Osteocyte (in vitro differentiated cells): ENCODE results near the gene CHD5. TPM values are rescaled to one million over a fixed set of nuclear protein-coding genes. Genes with fewer than 3 reads are reported as not detected.

Source experiments
- DNase-seq: peaks from one replicate; pipeline ENCODE4 v3.0.0; 2021; ENCODE audit warnings: mixed read lengths; ENCODE audit not compliant: unreplicated experiment; ENCODE audit errors: extremely low spot score
- H3K27ac Mint-ChIP-seq: one replicate; pipeline ENCODE4 v1.8.0; 2021; ENCODE audit warnings: mild to moderate bottlenecking, mixed read lengths; ENCODE audit not compliant: unreplicated experiment
- H3K27me3 Mint-ChIP-seq: one replicate; pipeline ENCODE4 v1.8.0; 2021; ENCODE audit warnings: mixed read lengths; ENCODE audit not compliant: unreplicated experiment
- H3K36me3 Mint-ChIP-seq: one replicate; pipeline ENCODE4 v1.8.0; 2021; ENCODE audit warnings: mixed read lengths; ENCODE audit not compliant: unreplicated experiment
- H3K4me1 Mint-ChIP-seq: one replicate; pipeline ENCODE4 v1.8.0; 2021; ENCODE audit warnings: mixed read lengths; ENCODE audit not compliant: unreplicated experiment
- H3K4me3 Mint-ChIP-seq: one replicate; pipeline ENCODE4 v1.8.0; 2021; ENCODE audit warnings: mild to moderate bottlenecking, moderate library complexity, mixed read lengths; ENCODE audit not compliant: unreplicated experiment
- H3K9me3 Mint-ChIP-seq: one replicate; pipeline ENCODE4 v1.8.0; 2021; ENCODE audit warnings: mixed read lengths; ENCODE audit not compliant: unreplicated experiment
- total RNA-seq: library from RNA; stranded (reverse); gene quantifications from 2 replicates; pipeline ENCODE4 v1.2.1, GENCODE V29; 2021
- TF ChIP-seq, protein P1 (sequence below): fragments of 200-600 bp; sonication (generic); IDR thresholded peaks from 2 replicates; pipeline ENCODE4 v1.5.0; 2021; ENCODE audit warnings: antibody characterized with exemption, mild to moderate bottlenecking, moderate library complexity

The CHD5 gene
- total RNA-seq, 1 donor from 2014 or later = 0.43 TPM

DNA sequence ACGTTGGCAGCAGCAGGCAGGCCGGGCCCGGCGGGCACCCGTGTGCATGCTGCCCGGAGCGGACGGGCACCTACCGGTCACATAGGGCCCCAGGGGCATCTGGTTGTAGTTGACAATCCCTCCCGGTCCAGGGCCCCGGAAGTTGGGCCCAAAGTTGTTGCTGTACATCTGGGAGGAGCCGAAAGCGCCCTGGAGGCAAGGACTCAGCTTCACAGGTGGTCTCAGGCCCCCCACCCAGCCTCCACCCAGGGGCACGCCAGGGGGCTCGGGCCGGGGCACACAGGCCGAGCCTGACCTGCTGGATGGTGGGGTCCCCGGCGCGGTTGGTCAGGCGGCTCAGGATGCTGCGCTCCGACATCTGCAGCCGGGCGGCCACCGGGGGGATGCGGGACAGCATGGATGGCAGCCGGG lies 73.8 kb downstream of the CHD5 start:
- Mint-ChIP-seq H3K4me3 (no peak overlapping the region), H3K27ac (no peak overlapping the region), H3K9me3 (no peaks in the 10 kb centered on the region), H3K27me3 (no peaks in the 10 kb centered on the region), H3K4me1 (no peaks in the 10 kb centered on the region), H3K36me3 (no peaks in the 10 kb centered on the region)
- TF ChIP-seq, protein P1, sequence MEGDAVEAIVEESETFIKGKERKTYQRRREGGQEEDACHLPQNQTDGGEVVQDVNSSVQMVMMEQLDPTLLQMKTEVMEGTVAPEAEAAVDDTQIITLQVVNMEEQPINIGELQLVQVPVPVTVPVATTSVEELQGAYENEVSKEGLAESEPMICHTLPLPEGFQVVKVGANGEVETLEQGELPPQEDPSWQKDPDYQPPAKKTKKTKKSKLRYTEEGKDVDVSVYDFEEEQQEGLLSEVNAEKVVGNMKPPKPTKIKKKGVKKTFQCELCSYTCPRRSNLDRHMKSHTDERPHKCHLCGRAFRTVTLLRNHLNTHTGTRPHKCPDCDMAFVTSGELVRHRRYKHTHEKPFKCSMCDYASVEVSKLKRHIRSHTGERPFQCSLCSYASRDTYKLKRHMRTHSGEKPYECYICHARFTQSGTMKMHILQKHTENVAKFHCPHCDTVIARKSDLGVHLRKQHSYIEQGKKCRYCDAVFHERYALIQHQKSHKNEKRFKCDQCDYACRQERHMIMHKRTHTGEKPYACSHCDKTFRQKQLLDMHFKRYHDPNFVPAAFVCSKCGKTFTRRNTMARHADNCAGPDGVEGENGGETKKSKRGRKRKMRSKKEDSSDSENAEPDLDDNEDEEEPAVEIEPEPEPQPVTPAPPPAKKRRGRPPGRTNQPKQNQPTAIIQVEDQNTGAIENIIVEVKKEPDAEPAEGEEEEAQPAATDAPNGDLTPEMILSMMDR = no peak
- DNase-seq = no peak

DNA sequence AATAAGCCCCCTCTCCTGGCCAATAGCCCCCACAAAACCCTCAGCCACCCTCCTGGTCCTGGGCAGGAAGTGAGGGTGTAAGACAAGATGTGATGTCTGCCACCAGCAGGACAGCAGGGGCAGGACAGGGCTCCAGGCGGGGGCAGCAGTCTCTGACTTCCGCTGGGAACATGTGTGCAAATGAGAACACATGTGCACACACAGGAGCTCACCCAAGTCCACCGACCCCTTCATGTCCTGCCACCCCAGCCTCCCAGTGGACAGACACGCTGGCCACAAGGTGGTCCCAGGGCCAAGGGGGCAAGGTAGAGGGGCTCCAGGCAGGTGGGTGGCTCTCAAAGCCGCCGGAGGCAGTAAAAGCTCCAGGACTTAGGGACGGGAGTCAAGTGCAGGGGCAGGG lies 74.4 kb downstream of the CHD5 start:
- no peaks in the 10 kb centered on the region for H3K4me1 Mint-ChIP-seq
- TF ChIP-seq, protein P1 = no peak

DNA sequence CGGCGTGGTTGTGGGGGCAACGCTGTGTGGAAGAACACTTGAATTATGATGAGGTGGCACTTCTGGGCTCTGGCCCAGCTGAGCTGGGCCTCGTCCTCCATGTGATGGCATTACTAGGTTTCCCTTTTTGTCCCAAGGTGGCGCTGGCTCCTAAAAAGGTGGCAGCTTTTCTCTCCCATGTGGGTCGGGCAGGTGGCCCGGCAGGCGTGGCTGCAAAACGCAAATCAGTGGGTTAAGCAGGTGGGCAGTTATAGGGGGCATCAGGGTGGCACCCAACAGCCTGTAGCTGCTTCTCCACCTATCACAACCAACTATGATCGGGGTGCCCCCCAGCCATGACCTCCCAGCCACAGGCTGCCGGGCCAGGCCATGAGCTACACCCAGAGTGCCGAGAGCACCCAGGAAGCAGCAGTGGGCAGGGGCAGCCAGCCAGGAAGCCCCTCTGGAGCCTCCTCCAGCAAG lies 74.9 kb downstream of the CHD5 start:
- Mint-ChIP-seq H3K9me3 (no peaks in the 10 kb centered on the region), H3K36me3 (no peaks in the 10 kb centered on the region), H3K4me1 (no peaks in the 10 kb centered on the region), H3K27ac (no peak overlapping the region), H3K4me3 (no peak overlapping the region), H3K27me3 (no peaks in the 10 kb centered on the region)
- TF ChIP-seq, protein P1 = no peak
- no peak for DNase-seq

More for the DNA sequence above, 74.4 kb downstream of the CHD5 start:
- no peak for DNase-seq
- H3K9me3 Mint-ChIP-seq = no peaks in the 10 kb centered on the region
- no peaks in the 10 kb centered on the region for H3K27me3 Mint-ChIP-seq
- H3K27ac Mint-ChIP-seq = no peak overlapping the region
- H3K36me3 Mint-ChIP-seq = no peaks in the 10 kb centered on the region
- H3K4me3 Mint-ChIP-seq = no peak overlapping the region

DNA sequence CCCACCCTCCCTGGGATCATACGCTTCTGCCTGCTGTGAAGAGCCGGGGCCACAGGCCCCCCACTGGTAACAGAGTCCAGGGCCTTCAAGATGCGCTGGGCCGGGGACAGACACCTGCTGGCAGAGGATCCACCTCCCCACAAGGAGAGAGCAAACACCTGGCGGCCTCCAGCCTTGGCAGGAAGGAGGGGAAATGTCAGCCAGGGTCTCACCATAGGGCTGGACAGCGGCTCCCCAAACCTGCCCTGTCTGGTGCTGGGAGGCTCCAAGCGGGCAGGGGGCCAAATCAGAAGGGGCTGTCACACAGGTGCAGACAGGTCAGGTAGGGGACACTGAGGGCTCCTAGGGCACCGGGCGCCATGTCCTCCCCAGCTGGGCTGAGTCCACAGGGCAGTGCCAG lies 75.5 kb downstream of the CHD5 start:
- Mint-ChIP-seq H3K27ac (no peak overlapping the region), H3K4me1 (no peaks in the 10 kb centered on the region), H3K4me3 (no peak overlapping the region), H3K36me3 (no peaks in the 10 kb centered on the region), H3K9me3 (no peaks in the 10 kb centered on the region), H3K27me3 (no peaks in the 10 kb centered on the region)
- TF ChIP-seq, protein P1 = no peak
- no peak for DNase-seq

DNA sequence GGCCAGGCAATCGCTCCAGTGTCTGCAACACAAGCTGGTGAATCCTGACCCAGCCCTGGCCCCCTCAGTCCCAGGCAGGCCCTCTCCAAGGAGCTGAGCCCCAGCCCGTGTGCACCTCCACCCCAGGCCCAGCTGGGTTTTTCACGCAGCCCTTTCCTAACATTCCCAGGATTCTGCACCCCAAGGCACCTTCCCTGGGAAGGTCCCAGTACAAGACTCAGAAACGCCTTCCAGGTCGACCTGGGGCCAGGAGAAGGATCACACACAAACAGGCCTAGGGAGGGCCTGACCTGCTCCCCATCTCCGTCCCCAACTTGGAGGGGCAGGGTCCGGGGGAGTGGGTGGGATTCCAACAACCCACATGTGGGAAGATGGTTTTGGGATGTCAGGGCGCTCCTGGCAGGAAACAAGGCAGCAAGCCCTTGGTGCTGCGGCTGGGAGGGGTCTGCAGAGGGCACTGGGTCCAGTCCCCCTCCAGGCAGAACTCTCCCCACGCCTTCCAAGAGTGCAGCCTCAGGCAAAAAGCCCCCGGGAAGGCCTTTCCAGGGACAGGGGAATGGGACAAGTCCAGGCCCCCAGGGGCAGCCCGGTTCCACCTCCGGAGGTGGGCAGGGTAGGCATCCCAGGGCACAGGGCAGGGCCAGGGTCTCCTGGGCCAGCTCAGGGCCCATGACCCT lies 76.1 kb downstream of the CHD5 start:
- no peaks in the 10 kb centered on the region for H3K9me3 Mint-ChIP-seq
- H3K27ac Mint-ChIP-seq = no peak overlapping the region
- H3K4me1 Mint-ChIP-seq = no peaks in the 10 kb centered on the region

More for the DNA sequence above, 76.1 kb downstream of the CHD5 start:
- TF ChIP-seq, protein P1 = no peak
- H3K27me3 Mint-ChIP-seq = no peaks in the 10 kb centered on the region
- H3K36me3 Mint-ChIP-seq = no peaks in the 10 kb centered on the region
- H3K4me3 Mint-ChIP-seq = no peak overlapping the region
- no peak for DNase-seq
